ENCODE results near the gene MISFA.

GRCh38 chr11:18563090-18563730 is 36.4 kb upstream of the MISFA start:
- TF ChIP-seq EZH2 (IDR thresholded peaks at IDR 0.05; ENCODE audit: insufficient read depth, poor library complexity, severe bottlenecking) (no peak), EZH2phosphoT487 (IDR thresholded peaks at IDR 0.05; ENCODE audit: insufficient read depth, low read depth) (no peak)
